DOHH2 (cell line): ENCODE data around the gene FDXACB1.

Experiments used
- H3F3A ChIP-seq: fragments of 200-600 bp; sonication (generic), shearing (Covaris generic); 2 replicates; pipeline ENCODE4 v1.6.0; 2016; ENCODE audit warnings: antibody characterized with exemption, mild to moderate bottlenecking; ENCODE audit not compliant: control insufficient read depth, insufficient read depth
- H3K27ac ChIP-seq: fragments of 200-600 bp; sonication (generic); 2 replicates; pipeline ENCODE4 v1.5.1; 2014; ENCODE audit warnings: low read depth, mild to moderate bottlenecking, low read length, moderate library complexity
- H3K27me3 ChIP-seq: fragments of 200-600 bp; sonication (generic); 2 replicates; pipeline ENCODE4 v1.6.1; 2014; ENCODE audit warnings: mild to moderate bottlenecking, low read length, mixed read lengths; ENCODE audit not compliant: control insufficient read depth
- H3K36me3 ChIP-seq: fragments of 200-600 bp; sonication (generic); 2 replicates; pipeline ENCODE4 v1.6.1; 2014; ENCODE audit warnings: mild to moderate bottlenecking, low read length, moderate library complexity, mixed read lengths; ENCODE audit not compliant: control insufficient read depth
- H3K4me1 ChIP-seq: fragments of 200-600 bp; sonication (generic); 2 replicates; pipeline ENCODE4 v1.6.1; 2014; ENCODE audit warnings: mild to moderate bottlenecking, low read length, mixed read lengths; ENCODE audit not compliant: control insufficient read depth
- H3K4me2 ChIP-seq: fragments of 200-600 bp; sonication (generic); 2 replicates; pipeline ENCODE4 v1.6.0; 2014; ENCODE audit warnings: mild to moderate bottlenecking, low read length, moderate library complexity
- H3K4me3 ChIP-seq: fragments of 200-600 bp; sonication (generic); 2 replicates; pipeline ENCODE4 v1.5.1; 2014; ENCODE audit warnings: mild to moderate bottlenecking, low read length, mixed read lengths
- H3K79me2 ChIP-seq: fragments of 200-600 bp; sonication (generic); 2 replicates; pipeline ENCODE4 v1.6.1; 2014; ENCODE audit warnings: mild to moderate bottlenecking, low read length, mixed read lengths; ENCODE audit not compliant: control insufficient read depth
- H3K9me2 ChIP-seq: fragments of 200-600 bp; sonication (generic); replicated peaks from 2 replicates; pipeline ENCODE4 v1.6.1; 2014; ENCODE audit warnings: mild to moderate bottlenecking, low read length, mixed read lengths; ENCODE audit not compliant: control insufficient read depth
- H3K9me3 ChIP-seq: fragments of 200-600 bp; sonication (generic); 2 replicates; pipeline ENCODE4 v1.6.1; 2014; ENCODE audit warnings: antibody characterized with exemption, low read length, mixed read lengths; ENCODE audit not compliant: control insufficient read depth, insufficient read depth
- H4K20me1 ChIP-seq: fragments of 200-600 bp; sonication (generic); 2 replicates; pipeline ENCODE4 v1.6.0; 2014; ENCODE audit warnings: low read depth, mild to moderate bottlenecking, antibody characterized with exemption, low read length, moderate library complexity; ENCODE audit not compliant: control insufficient read depth, insufficient read depth
- EZH2phosphoT487 ChIP-seq: fragments of 200-600 bp; sonication (generic); IDR thresholded peaks from 2 replicates; pipeline ENCODE4 v1.6.1; 2017; ENCODE audit warnings: borderline replicate concordance, mild to moderate bottlenecking, antibody characterized with exemption, low read length, moderate library complexity, mixed read lengths
- TF ChIP-seq, protein P1 (sequence below): fragments of 200-600 bp; sonication (generic); IDR thresholded peaks from one replicate; pipeline ENCODE4 v1.5.1; 2014; ENCODE audit warnings: antibody characterized with exemption, mild to moderate bottlenecking, low read depth, low read length; ENCODE audit not compliant: poor library complexity, severe bottlenecking

The FDXACB1 gene

DNA sequence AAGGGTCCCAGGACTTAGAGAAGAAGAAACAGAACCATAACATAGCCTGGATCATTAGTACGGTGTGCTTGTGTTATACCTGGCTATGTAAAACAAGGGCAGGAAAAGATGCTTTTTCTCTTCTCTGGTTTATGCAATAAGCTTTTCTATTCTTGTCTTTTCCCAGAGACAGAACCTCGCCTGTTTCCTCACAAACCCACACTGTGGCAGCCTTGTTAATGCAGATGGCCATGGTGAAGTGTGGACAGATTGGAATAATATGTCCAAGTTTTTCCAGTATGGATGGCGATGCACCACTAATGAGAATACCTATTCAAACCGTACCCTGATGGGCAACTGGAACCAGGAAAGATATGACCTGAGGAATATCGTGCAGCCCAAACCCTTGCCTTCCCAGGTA is 3.2 kb upstream of the FDXACB1 start:
- no peak overlapping the region for H3K27ac ChIP-seq
- no peaks in the 10 kb centered on the region for H3K36me3 ChIP-seq
- H3F3A ChIP-seq = no peaks in the 10 kb centered on the region
- TF ChIP-seq, protein P1, sequence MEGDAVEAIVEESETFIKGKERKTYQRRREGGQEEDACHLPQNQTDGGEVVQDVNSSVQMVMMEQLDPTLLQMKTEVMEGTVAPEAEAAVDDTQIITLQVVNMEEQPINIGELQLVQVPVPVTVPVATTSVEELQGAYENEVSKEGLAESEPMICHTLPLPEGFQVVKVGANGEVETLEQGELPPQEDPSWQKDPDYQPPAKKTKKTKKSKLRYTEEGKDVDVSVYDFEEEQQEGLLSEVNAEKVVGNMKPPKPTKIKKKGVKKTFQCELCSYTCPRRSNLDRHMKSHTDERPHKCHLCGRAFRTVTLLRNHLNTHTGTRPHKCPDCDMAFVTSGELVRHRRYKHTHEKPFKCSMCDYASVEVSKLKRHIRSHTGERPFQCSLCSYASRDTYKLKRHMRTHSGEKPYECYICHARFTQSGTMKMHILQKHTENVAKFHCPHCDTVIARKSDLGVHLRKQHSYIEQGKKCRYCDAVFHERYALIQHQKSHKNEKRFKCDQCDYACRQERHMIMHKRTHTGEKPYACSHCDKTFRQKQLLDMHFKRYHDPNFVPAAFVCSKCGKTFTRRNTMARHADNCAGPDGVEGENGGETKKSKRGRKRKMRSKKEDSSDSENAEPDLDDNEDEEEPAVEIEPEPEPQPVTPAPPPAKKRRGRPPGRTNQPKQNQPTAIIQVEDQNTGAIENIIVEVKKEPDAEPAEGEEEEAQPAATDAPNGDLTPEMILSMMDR = no peak
- TF ChIP-seq EZH2phosphoT487 = no peak
- H3K9me3 ChIP-seq = no peaks in the 10 kb centered on the region
- H3K4me2 ChIP-seq = no peak overlapping the region
- H3K4me3 ChIP-seq = no peak overlapping the region
- no peaks in the 10 kb centered on the region for H3K27me3 ChIP-seq
- H3K9me2 ChIP-seq = no peaks in the 10 kb centered on the region
- H3K4me1 ChIP-seq = peaks cover 16% of the 10 kb centered on the region
- H4K20me1 ChIP-seq = no peaks in the 10 kb centered on the region
- H3K79me2 ChIP-seq = peaks cover 16% of the 10 kb centered on the region

DNA sequence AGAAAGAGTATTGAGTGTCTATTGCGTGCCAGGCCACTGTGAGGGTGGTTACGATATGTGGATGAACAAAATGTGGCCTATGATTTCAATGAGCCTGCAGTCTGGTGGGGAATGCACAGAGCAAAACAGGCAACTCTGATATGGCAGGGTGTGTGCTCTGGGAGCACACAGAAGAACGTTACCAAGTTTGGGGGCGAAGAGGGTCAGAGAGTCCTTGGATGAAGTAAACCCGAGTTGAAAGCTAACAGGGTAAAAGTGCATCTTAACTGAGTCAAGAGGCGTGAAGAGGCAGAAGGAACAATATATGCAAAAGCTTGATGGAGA is 634 bp upstream of the FDXACB1 start:
- peak overlapping the region; percentile 96 for H3K4me3 ChIP-seq
- no peaks in the 10 kb centered on the region for H3K27me3 ChIP-seq
- H3K9me3 ChIP-seq = no peaks in the 10 kb centered on the region
- peaks cover 16% of the 10 kb centered on the region for H3K4me1 ChIP-seq
- peak overlapping the region; percentile 90 for H3K4me2 ChIP-seq
- no peak for TF ChIP-seq EZH2phosphoT487
- TF ChIP-seq, protein P1 = no peak
- H3K9me2 ChIP-seq = no peaks in the 10 kb centered on the region
- H3K36me3 ChIP-seq = peaks cover 22% of the 10 kb centered on the region
- H3K79me2 ChIP-seq = peaks cover 16% of the 10 kb centered on the region
- H4K20me1 ChIP-seq = no peaks in the 10 kb centered on the region
- H3K27ac ChIP-seq = peak overlapping the region; percentile 70
- H3F3A ChIP-seq = peaks cover 6% of the 10 kb centered on the region; the same call in 1 of the 2 replicates

DNA sequence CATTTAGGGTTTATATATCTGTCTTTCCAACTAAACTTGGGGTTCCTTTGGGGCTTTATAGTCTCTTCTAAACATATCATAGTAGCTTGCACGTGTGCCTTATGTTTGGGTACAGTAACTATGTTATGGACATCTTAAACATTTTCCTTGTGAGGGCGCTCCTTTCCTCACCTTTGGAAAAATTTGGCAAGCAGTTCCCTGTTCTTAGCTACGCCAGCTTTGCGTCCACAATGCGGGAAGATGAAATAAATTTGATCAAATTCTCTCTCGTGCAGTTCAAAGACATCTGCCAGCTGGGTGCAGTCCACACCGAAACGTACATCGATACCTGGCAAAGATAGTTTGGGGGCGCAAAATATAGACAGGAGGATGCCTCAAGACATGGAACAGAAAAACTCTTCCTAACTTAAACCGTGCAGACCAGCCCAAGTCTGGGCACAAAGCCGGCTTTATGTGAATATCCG is 548 bp downstream of the FDXACB1 start:
- H3K4me2 ChIP-seq = peak overlapping the region; percentile 90
- H3K27me3 ChIP-seq = no peaks in the 10 kb centered on the region
- no peaks in the 10 kb centered on the region for H3K9me2 ChIP-seq
- peaks cover 8% of the 10 kb centered on the region for H3F3A ChIP-seq
- H3K79me2 ChIP-seq = peaks cover 16% of the 10 kb centered on the region
- H3K4me3 ChIP-seq = peak overlapping the region; percentile 96
- no peak for TF ChIP-seq EZH2phosphoT487
- TF ChIP-seq, protein P1 = no peak
- H3K4me1 ChIP-seq = peaks cover 16% of the 10 kb centered on the region
- peak overlapping the region; percentile 70 for H3K27ac ChIP-seq
- no peaks in the 10 kb centered on the region for H3K9me3 ChIP-seq
- no peaks in the 10 kb centered on the region for H4K20me1 ChIP-seq
- peaks cover 22% of the 10 kb centered on the region for H3K36me3 ChIP-seq
